MCF 10A (cell line): Measurements from ENCODE around the gene HIGD1A. TPM values are rescaled to one million over a fixed set of nuclear protein-coding genes. Genes with fewer than 3 reads are reported as not detected.

Source experiments
- BruUV-seq: library from RNA; stranded (reverse); fragments of 400-500 nt; replicated peaks from 2 replicates; lab custom pipeline; 2021; lab: Mats Ljungman, UMichigan
- CTCF ChIA-PET: fragments of 300-600 bp; sonication (Branson Sonifier 250); formaldehyde crosslinking; extraction: SDS; loops from one replicate; lab custom pipeline; 2021; ENCODE audit warnings: antibody characterized with exemption, inconsistent platforms; lab: Yijun Ruan, JAX
- POLR2A ChIA-PET: fragments of 300-600, 350-650 bp; sonication (Branson Sonifier 250); formaldehyde crosslinking; extraction: SDS; loops from one replicate; lab custom pipeline; 2020; ENCODE audit warnings: antibody characterized with exemption, inconsistent platforms; lab: Yijun Ruan, JAX
- DNase-seq: peaks from one replicate; pipeline ENCODE4 v3.0.0-alpha.2; 2018; ENCODE audit not compliant: unreplicated experiment
- H3K27ac Mint-ChIP-seq: one replicate; pipeline ENCODE4 v1.8.0; 2022; ENCODE audit warnings: mild to moderate bottlenecking, low read depth, mixed read lengths; ENCODE audit not compliant: unreplicated experiment
- H3K27me3 Mint-ChIP-seq: one replicate; pipeline ENCODE4 v1.8.0; 2022; ENCODE audit warnings: mixed read lengths; ENCODE audit not compliant: insufficient read depth, unreplicated experiment
- H3K36me3 Mint-ChIP-seq: one replicate; pipeline ENCODE4 v1.8.0; 2022; ENCODE audit warnings: mild to moderate bottlenecking, moderate library complexity, mixed read lengths; ENCODE audit not compliant: insufficient read depth, unreplicated experiment
- H3K4me1 Mint-ChIP-seq: one replicate; pipeline ENCODE4 v1.8.0; 2022; ENCODE audit warnings: mixed read lengths; ENCODE audit not compliant: insufficient read depth, unreplicated experiment
- H3K4me3 Mint-ChIP-seq: one replicate; pipeline ENCODE4 v1.8.0; 2022; ENCODE audit warnings: mild to moderate bottlenecking, moderate library complexity, mixed read lengths; ENCODE audit not compliant: unreplicated experiment
- H3K9me3 Mint-ChIP-seq: one replicate; pipeline ENCODE4 v1.8.0; 2022; ENCODE audit warnings: mixed read lengths; ENCODE audit not compliant: unreplicated experiment
- CTCF ChIP-seq: fragments of 200-600 bp; IDR thresholded peaks from one replicate; pipeline ENCODE4 v1.8.0; 2022; ENCODE audit warnings: antibody characterized with exemption, mild to moderate bottlenecking; ENCODE audit not compliant: unreplicated experiment
- intact Hi-C: fragments of 100-400 bp; cut with micrococcal nuclease; formaldehyde crosslinking; loops from 2 replicates; pipeline ENCODE4 v1.14.1; 2022
- total RNA-seq: library from RNA; stranded (reverse); gene quantifications from 2 replicates; pipeline ENCODE4 v1.2.3, GENCODE V29; 2022

HIGD1A gene
- total RNA-seq, 1 experiment from 2014 or later: 140 TPM

- DNase-seq: no peak
- no peak for TF ChIP-seq CTCF
- BruUV-seq: no TSS peak
- Mint-ChIP-seq H3K27me3 (no peaks in the 10 kb centered on the region), H3K36me3 (no peaks in the 10 kb centered on the region), H3K4me3 (no peak overlapping the region), H3K27ac (no peak overlapping the region), H3K4me1 (peaks cover 8% of the 10 kb centered on the region), H3K9me3 (no peaks in the 10 kb centered on the region)
- CTCF ChIA-PET: interaction anchor here (0.6 to 2.0 kb wide), 17 partner anchors 9 to 522 kb away, joined by 3 to 16 read pairs (median 4); partner anchors contain the start of genes SEC22C and SS18L2
- intact Hi-C loops: no loop called here
- POLR2A ChIA-PET: interaction anchor here (1.1 to 1.5 kb wide), 2 partner anchors 30 to 66 kb away, joined by 3 read pairs; no protein-coding TSS in a partner anchor
Measured at GRCh38 chr3:42749025-42749752, 55.1 kb downstream of the HIGD1A start.

GRCh38 chr3:42747581-42747980 lies 56.7 kb downstream of the HIGD1A start:
- no TSS peak for BruUV-seq
- POLR2A ChIA-PET: no interaction called here
- H3K9me3 Mint-ChIP-seq: no peaks in the 10 kb centered on the region
- peaks cover 8% of the 10 kb centered on the region for H3K4me1 Mint-ChIP-seq
- no peaks in the 10 kb centered on the region for H3K36me3 Mint-ChIP-seq
- CTCF ChIA-PET: interaction anchor here (0.5 to 1.1 kb wide), 10 partner anchors 10 to 258 kb away, joined by 3 to 6 read pairs (median 3); no protein-coding TSS in a partner anchor
- no peak overlapping the region for H3K27ac Mint-ChIP-seq
- DNase-seq: no peak
- no peak for TF ChIP-seq CTCF
- intact Hi-C loops: no loop called here
- H3K4me3 Mint-ChIP-seq: no peak overlapping the region
- no peaks in the 10 kb centered on the region for H3K27me3 Mint-ChIP-seq

GRCh38 chr3:42746455-42747450 lies 57.5 kb downstream of the HIGD1A start:
- no peak for DNase-seq
- no TSS peak for BruUV-seq

More at GRCh38 chr3:42746455-42747450, 57.5 kb downstream of the HIGD1A start:
- TF ChIP-seq CTCF: no peak
- ChIA-PET POLR2A (interaction anchor here (0.8 to 1.7 kb wide), 4 partner anchors 11 to 147 kb away, joined by 3 to 11 read pairs (median 4); partner anchors contain the start of gene NKTR), CTCF (interaction anchor here (0.5 to 3.7 kb wide), 12 partner anchors 10 to 186 kb away, joined by 3 to 27 read pairs (median 3); partner anchors contain the start of gene ZBTB47)
- H3K9me3 Mint-ChIP-seq: no peaks in the 10 kb centered on the region
- intact Hi-C loops: no loop called here
- H3K27me3 Mint-ChIP-seq: no peaks in the 10 kb centered on the region
- no peak overlapping the region for H3K4me3 Mint-ChIP-seq
- H3K4me1 Mint-ChIP-seq: peaks cover 8% of the 10 kb centered on the region
- no peaks in the 10 kb centered on the region for H3K36me3 Mint-ChIP-seq
- H3K27ac Mint-ChIP-seq: peak overlapping the region; percentile 51
